ENCODE results near the gene IL20RA.

- no peak for TF ChIP-seq CTCF (IDR thresholded peaks at IDR 0.05; ENCODE audit: low read depth, low read length, poor library complexity, severe bottlenecking)
- no peak for TF ChIP-seq EZH2phosphoT487 (IDR thresholded peaks at IDR 0.05; ENCODE audit: borderline replicate concordance, low read length)
These were observed 65.6 kb downstream of the IL20RA start for GRCh38 chr6:136979206-136979605.
